Fibroblast of lung (primary cell): ENCODE results near the gene RASA1. TPM values are rescaled to one million over a fixed set of nuclear protein-coding genes. Genes with fewer than 3 reads are reported as not detected.
"Not testable (repeated sequence)": the region's sequence is repeated elsewhere in the genome, so short reads cannot be mapped to it uniquely, and the experiment has no call there.

Source experiments
- DNase-seq, 2 donors: peaks; one replicate each; pipeline versions ENCODE4 v3.0.0 to v3.0.0-alpha.2; 2010; ENCODE audit warnings: low read depth in 2 of 2
- H2AFZ ChIP-seq: 2 replicates; pipeline ENCODE4 v1.5.1; 2012; ENCODE audit warnings: low read length, control low read depth, inconsistent platforms
- H3K27ac ChIP-seq: 2 replicates; pipeline ENCODE4 v1.5.1; 2011; ENCODE audit warnings: low read length, control low read depth; ENCODE audit not compliant: insufficient read depth
- H3K27me3 ChIP-seq: 2 replicates; pipeline ENCODE4 v1.5.1; 2011; ENCODE audit warnings: mild to moderate bottlenecking, low read length; ENCODE audit not compliant: control insufficient read depth, insufficient read depth
- H3K36me3 ChIP-seq: 2 replicates; pipeline ENCODE4 v1.5.1; 2011; ENCODE audit warnings: low read length; ENCODE audit not compliant: control insufficient read depth, insufficient read depth
- H3K4me1 ChIP-seq: 2 replicates; pipeline ENCODE4 v1.5.1; 2011; ENCODE audit warnings: low read length; ENCODE audit not compliant: control insufficient read depth, insufficient read depth; ENCODE audit errors: extremely low read depth
- H3K4me2 ChIP-seq: 2 replicates; pipeline ENCODE4 v1.5.1; 2011; ENCODE audit warnings: low read length, control low read depth; ENCODE audit not compliant: insufficient read depth; ENCODE audit errors: extremely low read depth
- H3K4me3 ChIP-seq, 4 experiments: fragments of 200-600 bp in 1 of 4; sonication (generic) in 1 of 4; replicated peaks in 1 of 4; 2 replicates each; pipeline ENCODE4 v1.5.1; 2011 to 2016; ENCODE audit warnings: low read length in 4 of 4, low read depth in 3 of 4, mild to moderate bottlenecking in 3 of 4, control low read depth in 2 of 4, inconsistent platforms in 1 of 4, mixed read lengths in 1 of 4; ENCODE audit not compliant: insufficient read depth in 1 of 4; ENCODE audit errors: control extremely low read depth in 1 of 4
- H3K79me2 ChIP-seq: 2 replicates; pipeline ENCODE4 v1.5.1; 2012; ENCODE audit warnings: mild to moderate bottlenecking, low read length, inconsistent platforms; ENCODE audit not compliant: control insufficient read depth, insufficient read depth
- H3K9ac ChIP-seq: 2 replicates; pipeline ENCODE4 v1.5.1; 2011; ENCODE audit warnings: mild to moderate bottlenecking, low read length, control low read depth; ENCODE audit not compliant: insufficient read depth
- H3K9me3 ChIP-seq: 2 replicates; pipeline ENCODE4 v1.5.1; 2012; ENCODE audit warnings: low read depth, low read length; ENCODE audit not compliant: control insufficient read depth, insufficient read depth
- H4K20me1 ChIP-seq: 2 replicates; pipeline ENCODE4 v1.5.1; 2011; ENCODE audit warnings: low read length; ENCODE audit not compliant: control insufficient read depth, insufficient read depth; ENCODE audit errors: extremely low read depth
- CTCF ChIP-seq, 2 donors: IDR thresholded peaks in 1 of 2; conservative IDR thresholded peaks in 1 of 2; 1 replicate in 1 of 2; 2 replicates in 1 of 2; pipeline ENCODE4 v1.5.1; 2011 to 2012; ENCODE audit warnings: low read length in 2 of 2, control low read depth in 1 of 2, inconsistent platforms in 1 of 2, low read depth in 1 of 2, mild to moderate bottlenecking in 1 of 2
- EZH2 ChIP-seq: IDR thresholded peaks from 2 replicates; pipeline ENCODE4 v1.5.1; 2012; ENCODE audit warnings: low read length, control low read depth, mild to moderate bottlenecking; ENCODE audit errors: missing control alignments
- polyA plus RNA-seq, 2 donors: library from polyadenylated mRNA; depleted of rRNA in 1 of 2; stranded (reverse) in 1 of 2; unstranded in 1 of 2; fragments of >200 nt; gene quantifications; 2 replicates each; pipeline ENCODE4 v1.2.1, GENCODE V29; 2011 to 2012; ENCODE audit warnings: missing spikeins in 1 of 2
- total RNA-seq: library from RNA; depleted of rRNA; stranded (reverse); fragments of >200 nt; gene quantifications from 2 replicates; pipeline ENCODE4 v1.2.1, GENCODE V29; 2014

RASA1 gene
- total and polyA plus RNA-seq, 2 donors (not counting 1 experiment from before 2014, with no cell fraction given): 45.8 to 66.6 TPM

- Histone ChIP-seq H3K27ac (no peak overlapping the region), H3K4me2 (no peak overlapping the region), H3K79me2 (peaks cover 74% of the 10 kb centered on the region), H3K9ac (no peak overlapping the region), H4K20me1 (no peaks in the 10 kb centered on the region), H3K9me3 (no peaks in the 10 kb centered on the region), H3K27me3 (no peaks in the 10 kb centered on the region), H3K36me3 (no peaks in the 10 kb centered on the region), H3K4me3 (no peak overlapping the region), H2AFZ (no peak overlapping the region), H3K4me1 (peaks cover 6% of the 10 kb centered on the region)
- no peak for DNase-seq
- TF ChIP-seq EZH2 (no peak), CTCF (conservative IDR thresholded peaks at IDR 0.05 in 1 of 2, IDR thresholded peaks at IDR 0.05 in 1 of 2; ENCODE audit: low read depth in 1 of 2, low read length in 2 of 2) (no peak)
Measured at GRCh38 chr5:87303324-87303723, 35.6 kb downstream of the RASA1 start.

DNA sequence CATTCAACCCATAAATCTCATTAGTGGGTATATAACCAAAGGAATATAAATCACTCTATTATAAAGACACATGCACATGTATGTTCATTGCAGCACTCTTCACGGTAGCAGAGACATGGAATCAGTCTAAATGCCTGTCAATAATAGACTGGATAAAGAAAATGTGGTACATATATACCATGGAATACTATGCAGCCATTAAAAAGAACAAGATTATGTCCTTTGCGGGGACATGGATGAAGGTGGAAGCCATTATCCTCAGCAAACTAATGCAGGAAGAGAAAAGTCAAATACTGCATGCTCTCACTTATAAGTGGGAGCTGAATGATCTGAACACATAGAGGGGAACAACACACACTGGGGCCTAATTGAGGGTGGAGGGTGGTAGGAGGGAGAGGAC, 38.4 kb downstream of the RASA1 start:
- H3K36me3 ChIP-seq, H3K27ac ChIP-seq, H3K4me2 ChIP-seq: not testable (repeated sequence)

DNA sequence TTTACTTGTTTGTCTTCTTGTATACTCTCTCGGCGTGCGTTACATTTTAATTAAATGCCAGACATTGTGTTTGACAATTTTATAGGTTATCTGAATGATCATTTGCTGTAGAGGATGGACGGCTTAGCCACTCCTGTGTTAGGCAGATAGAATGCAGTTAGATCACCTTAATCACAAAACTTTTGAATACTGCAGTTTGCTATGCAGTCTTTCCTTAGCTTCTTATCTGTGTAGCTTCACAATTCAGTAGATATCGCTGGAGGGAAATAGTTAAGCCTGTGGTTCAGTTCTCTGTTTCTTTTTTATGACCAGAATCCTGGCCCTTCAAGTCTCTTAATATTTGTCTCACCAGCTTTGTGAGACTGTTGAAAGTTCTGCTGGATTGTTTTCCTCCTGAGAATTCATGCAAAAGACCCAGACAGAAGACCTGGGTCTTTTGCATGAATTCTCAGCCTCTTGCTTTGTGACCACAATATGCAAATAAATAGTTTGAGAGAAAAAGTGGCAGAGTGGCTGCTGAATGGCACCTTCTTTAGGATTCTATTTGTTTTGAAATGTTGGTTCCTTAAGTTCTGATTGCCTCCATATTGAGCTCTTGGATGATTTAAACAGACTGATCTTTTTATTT, 40.2 kb downstream of the RASA1 start:
- peak in 1 of 2 donors; percentile 20 for DNase-seq
- Histone ChIP-seq H3K36me3 (no peaks in the 10 kb centered on the region), H3K4me3 (no peak overlapping the region), H2AFZ (no peak overlapping the region), H3K27ac (no peak overlapping the region), H3K4me1 (no peaks in the 10 kb centered on the region), H3K27me3 (no peaks in the 10 kb centered on the region), H3K9me3 (no peaks in the 10 kb centered on the region), H3K9ac (no peak overlapping the region), H3K79me2 (peaks cover 82% of the 10 kb centered on the region), H3K4me2 (no peak overlapping the region), H4K20me1 (no peaks in the 10 kb centered on the region)
- TF ChIP-seq CTCF (conservative IDR thresholded peaks at IDR 0.05 in 1 of 2, IDR thresholded peaks at IDR 0.05 in 1 of 2; ENCODE audit: low read depth in 1 of 2, low read length in 2 of 2) (no peak), EZH2 (no peak)

More for the DNA sequence above, 38.4 kb downstream of the RASA1 start:
- H2AFZ ChIP-seq, H3K27me3 ChIP-seq, H3K4me3 ChIP-seq, H3K9me3 ChIP-seq, H3K4me1 ChIP-seq, DNase-seq, H4K20me1 ChIP-seq, H3K9ac ChIP-seq: not testable (repeated sequence)
- peaks cover 79% of the 10 kb centered on the region for H3K79me2 ChIP-seq
